ENCODE results near the gene ARFGAP1.

DNA sequence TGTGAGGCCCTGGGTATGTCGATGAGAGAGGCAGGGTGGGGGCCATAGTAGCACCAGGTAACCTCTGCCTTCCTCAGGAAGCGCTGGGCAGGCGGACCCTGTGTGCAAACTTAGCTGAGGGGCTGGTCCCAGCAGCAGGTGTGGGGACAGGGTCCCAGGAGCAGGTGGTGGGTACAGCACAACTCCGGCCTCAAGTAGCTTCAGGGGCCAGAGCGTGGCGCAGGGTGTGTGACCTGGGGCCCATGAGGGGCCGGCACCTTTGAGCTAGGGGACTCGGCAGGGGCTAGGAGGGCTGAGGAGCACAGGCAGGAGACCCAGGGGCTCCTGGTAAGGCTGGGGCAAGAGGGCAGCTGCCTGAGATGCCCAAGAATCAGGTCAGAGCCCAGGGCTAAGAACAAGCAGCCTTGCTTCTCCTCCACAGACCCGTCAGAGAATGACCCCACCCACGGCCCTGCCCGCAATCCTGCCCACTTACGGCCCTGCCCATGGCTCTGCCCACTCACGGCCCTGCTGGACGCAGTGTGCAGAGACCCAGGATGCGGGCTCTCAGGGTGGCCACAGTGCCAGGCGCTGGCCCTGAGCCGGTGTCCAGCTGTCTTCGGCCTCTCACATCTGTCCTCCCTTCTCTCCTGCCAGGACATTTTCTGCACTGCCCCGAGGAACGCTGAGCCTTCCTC lies 57.6 kb downstream of the ARFGAP1 start:
- TF ChIP-seq OVOL2 (CRISPR knock-in tag; IDR thresholded peaks at IDR 0.05; ENCODE audit: borderline replicate concordance) (no peak), CTCF (IDR thresholded peaks at IDR 0.05) (no peak), PRRX2 (CRISPR knock-in tag; IDR thresholded peaks at IDR 0.05) (no peak), MAX (CRISPR knock-in tag; IDR thresholded peaks at IDR 0.05) (no peak)
- TF ChIP-seq, protein P1, sequence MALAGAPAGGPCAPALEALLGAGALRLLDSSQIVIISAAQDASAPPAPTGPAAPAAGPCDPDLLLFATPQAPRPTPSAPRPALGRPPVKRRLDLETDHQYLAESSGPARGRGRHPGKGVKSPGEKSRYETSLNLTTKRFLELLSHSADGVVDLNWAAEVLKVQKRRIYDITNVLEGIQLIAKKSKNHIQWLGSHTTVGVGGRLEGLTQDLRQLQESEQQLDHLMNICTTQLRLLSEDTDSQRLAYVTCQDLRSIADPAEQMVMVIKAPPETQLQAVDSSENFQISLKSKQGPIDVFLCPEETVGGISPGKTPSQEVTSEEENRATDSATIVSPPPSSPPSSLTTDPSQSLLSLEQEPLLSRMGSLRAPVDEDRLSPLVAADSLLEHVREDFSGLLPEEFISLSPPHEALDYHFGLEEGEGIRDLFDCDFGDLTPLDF (CRISPR knock-in tag; IDR thresholded peaks at IDR 0.05), result no peak
